Ectodermal cell (in vitro differentiated cells): ENCODE data around the gene RAB32.
A peak's percentile ranks its signal among the peaks of the same experiment; 100 is the strongest.

Source experiments
- H3K27ac ChIP-seq: 2 replicates; pipeline ENCODE4 v1.7.0; 2013; ENCODE audit warnings: mild to moderate bottlenecking, low read depth, low read length; ENCODE audit not compliant: insufficient read depth, poor library complexity, severe bottlenecking
- H3K27me3 ChIP-seq: 2 replicates; pipeline ENCODE4 v1.7.0; 2013; ENCODE audit warnings: mild to moderate bottlenecking, low read length; ENCODE audit not compliant: insufficient read depth, control insufficient read depth, poor library complexity, severe bottlenecking
- H3K36me3 ChIP-seq: one replicate; pipeline ENCODE4 v1.7.0; 2013; ENCODE audit warnings: low read length; ENCODE audit not compliant: control insufficient read depth, insufficient read depth
- H3K4me1 ChIP-seq: one replicate; pipeline ENCODE4 v1.7.0; 2013; ENCODE audit warnings: low read length; ENCODE audit not compliant: control insufficient read depth, insufficient read depth
- H3K4me3 ChIP-seq: 2 replicates; pipeline ENCODE4 v1.7.0; 2013; ENCODE audit warnings: low read depth, low read length, control low read depth; ENCODE audit not compliant: insufficient read depth
- H3K9me3 ChIP-seq: 2 replicates; pipeline ENCODE4 v1.7.0; 2013; ENCODE audit warnings: mild to moderate bottlenecking, low read length, moderate library complexity; ENCODE audit not compliant: control insufficient read depth
- WGBS, 2 experiments: methylation state at CpG; one replicate each; pipeline ENCODE4 v1.1.7; 2013; ENCODE audit warnings: missing lambda C conversion rate in 2 of 2; 5-methylcytosine and 5-hydroxymethylcytosine counted together

The RAB32 gene

DNA sequence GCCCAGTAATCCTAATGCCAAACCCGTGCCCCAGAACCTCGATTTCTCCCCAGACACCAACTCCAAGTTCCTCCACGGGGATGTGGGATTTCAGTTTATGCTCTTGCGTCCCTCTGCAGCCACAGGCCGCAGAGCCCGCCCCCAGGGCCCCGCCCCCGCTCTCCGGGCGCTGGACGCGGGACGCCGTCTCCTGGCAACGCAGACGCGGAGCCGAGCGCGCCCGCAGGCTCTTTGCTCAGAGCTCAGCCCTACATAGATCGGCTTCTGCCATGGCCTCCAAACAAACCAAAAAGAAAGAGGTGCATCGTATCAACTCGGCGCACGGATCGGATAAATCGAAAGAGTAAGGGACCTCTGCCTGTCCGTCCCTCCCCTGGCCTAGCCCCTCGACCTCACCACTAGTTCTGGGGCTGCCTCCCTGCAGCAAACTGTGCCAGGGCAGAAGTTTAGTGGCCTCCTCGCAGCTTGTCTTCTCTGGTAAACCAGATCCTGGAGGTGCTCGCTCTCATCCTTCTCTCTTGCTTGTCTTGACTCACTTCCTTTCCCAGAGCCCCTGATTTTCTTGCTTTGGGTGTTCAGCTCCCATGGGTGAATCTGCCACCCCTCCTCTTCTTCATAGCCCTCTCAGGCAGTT is 55.3 kb downstream of the RAB32 start, which contains the start of gene ADGB:
ADGB (plus strand) TSS at position 201 of the 634 bp plus-strand sequence; CDS start at position 270, 69 bp downstream.
- H3K4me3 ChIP-seq, result peak within 1 kb of the TSS; percentile 39
- 5% methylated on average over 32 of the region's 32 CpGs for WGBS, 2 experiments
- H3K27ac ChIP-seq, result no peak within 1 kb of the TSS
- peaks cover 4% of the 10 kb centered on the region for H3K27me3 ChIP-seq
- H3K4me1 ChIP-seq, result no peaks in the 10 kb centered on the region
- H3K36me3 ChIP-seq, result no peaks in the 10 kb centered on the region
- no peaks in the 10 kb centered on the region for H3K9me3 ChIP-seq

DNA sequence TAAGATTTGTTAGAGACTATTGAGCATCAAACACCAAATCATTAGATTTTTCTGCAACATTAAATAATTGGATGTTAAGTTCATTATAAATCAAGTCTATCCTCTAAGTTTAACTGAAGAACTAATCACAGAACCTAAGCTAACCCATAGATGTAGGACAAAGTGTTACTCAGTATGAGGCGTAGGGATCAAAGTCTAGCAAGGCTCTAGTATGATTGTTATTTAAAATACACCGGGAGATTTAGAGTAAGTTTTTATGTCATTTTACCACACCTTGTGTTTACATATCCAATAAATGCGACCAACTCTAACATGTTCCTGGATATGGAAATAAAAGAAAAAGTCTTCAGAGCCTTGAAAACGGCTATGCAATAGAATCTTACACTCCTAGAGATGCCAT is 57.7 kb downstream of the RAB32 start:
- WGBS, 2 experiments, result 0 to 60% methylated on average over 1 to 4 of the region's 4 CpGs

DNA sequence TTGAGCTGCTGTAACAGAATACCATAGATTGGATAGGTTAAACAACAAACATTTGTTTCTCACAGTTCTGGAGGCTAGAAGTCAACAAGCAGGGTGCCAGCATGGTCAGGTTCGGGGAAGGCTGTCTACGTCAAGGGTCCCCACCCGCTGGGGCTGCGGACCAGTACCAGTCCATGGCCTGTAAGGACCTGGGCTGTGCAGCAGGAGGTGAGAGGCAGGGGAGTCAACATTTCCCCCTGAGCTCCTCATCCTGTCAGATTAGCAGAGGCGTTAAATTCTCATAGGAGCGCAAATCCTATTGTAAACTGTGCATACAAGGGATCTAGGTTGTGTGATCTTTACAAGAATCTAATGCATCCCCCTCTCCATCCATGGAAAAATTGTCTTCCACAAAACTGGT is 58.9 kb downstream of the RAB32 start:
- H3K4me1 ChIP-seq, result no peaks in the 10 kb centered on the region
- peaks cover 4% of the 10 kb centered on the region for H3K27me3 ChIP-seq
- H3K4me3 ChIP-seq, result no peak overlapping the region
- H3K27ac ChIP-seq, result no peak overlapping the region
- 82 to 91% methylated on average over 6 of the region's 6 CpGs for WGBS, 2 experiments
- no peaks in the 10 kb centered on the region for H3K9me3 ChIP-seq
- no peaks in the 10 kb centered on the region for H3K36me3 ChIP-seq

More for the DNA sequence above, 57.7 kb downstream of the RAB32 start:
- H3K36me3 ChIP-seq, result no peaks in the 10 kb centered on the region
- H3K27me3 ChIP-seq, result peaks cover 4% of the 10 kb centered on the region
- H3K4me3 ChIP-seq, result no peak overlapping the region
- H3K27ac ChIP-seq, result no peak overlapping the region
- no peaks in the 10 kb centered on the region for H3K4me1 ChIP-seq
- no peaks in the 10 kb centered on the region for H3K9me3 ChIP-seq
